ENCODE data around the gene POLD1. TPM values are rescaled to one million over a fixed set of nuclear protein-coding genes. Genes with fewer than 3 reads are reported as not detected.

The POLD1 gene
- total and polyA plus RNA-seq, 10 donors, result 26.5 to 66.6 (median 34.2) TPM

DNA sequence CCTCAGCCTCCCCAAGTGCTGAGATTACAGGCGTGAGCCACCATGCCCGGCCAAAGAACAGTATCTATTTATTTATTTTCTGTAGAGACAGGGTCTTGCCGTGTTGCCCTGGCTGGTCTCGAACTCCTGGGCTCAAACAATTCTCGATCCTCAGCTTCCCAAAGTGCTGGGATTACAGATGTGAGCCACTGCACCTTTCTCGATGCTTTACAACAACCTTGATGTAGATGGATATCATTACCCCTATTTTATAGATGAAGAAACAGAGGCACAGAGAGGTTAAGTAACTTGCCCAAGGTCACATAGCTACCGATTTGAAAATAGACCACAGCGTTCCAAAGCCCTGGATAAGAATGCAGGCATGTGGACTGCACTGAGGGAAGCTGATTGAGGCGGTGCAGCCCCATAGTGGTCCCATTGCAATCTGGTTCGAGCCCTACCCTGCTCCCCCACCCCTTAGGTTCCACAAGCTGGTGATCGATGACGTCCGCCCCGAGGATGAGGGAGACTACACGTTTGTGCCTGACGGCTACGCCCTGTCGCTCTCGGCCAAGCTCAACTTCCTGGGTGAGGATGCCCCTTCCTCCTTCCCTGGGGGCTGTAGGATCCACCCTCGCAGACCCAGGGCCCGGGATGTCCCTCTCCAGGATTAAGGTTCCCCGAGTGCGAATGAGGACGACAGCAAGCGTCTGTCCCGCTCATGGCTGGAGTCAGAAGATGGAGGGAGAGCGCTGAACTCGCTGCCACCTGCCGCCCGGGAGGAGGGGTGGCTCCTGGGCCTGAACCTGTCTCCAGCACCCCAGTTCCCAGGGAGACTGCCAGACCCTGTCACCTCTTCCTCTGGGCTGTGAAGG lies 66.4 kb downstream of the POLD1 start:
- no peaks in the 10 kb centered on the region for H3K36me3 ChIP-seq
- H3K4me3 ChIP-seq, result no peak overlapping the region
- no peak overlapping the region for H3K27ac ChIP-seq
- TF ChIP-seq POLR2A (IDR thresholded peaks at IDR 0.05), result no peak
- TF ChIP-seq, protein P1, sequence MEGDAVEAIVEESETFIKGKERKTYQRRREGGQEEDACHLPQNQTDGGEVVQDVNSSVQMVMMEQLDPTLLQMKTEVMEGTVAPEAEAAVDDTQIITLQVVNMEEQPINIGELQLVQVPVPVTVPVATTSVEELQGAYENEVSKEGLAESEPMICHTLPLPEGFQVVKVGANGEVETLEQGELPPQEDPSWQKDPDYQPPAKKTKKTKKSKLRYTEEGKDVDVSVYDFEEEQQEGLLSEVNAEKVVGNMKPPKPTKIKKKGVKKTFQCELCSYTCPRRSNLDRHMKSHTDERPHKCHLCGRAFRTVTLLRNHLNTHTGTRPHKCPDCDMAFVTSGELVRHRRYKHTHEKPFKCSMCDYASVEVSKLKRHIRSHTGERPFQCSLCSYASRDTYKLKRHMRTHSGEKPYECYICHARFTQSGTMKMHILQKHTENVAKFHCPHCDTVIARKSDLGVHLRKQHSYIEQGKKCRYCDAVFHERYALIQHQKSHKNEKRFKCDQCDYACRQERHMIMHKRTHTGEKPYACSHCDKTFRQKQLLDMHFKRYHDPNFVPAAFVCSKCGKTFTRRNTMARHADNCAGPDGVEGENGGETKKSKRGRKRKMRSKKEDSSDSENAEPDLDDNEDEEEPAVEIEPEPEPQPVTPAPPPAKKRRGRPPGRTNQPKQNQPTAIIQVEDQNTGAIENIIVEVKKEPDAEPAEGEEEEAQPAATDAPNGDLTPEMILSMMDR (IDR thresholded peaks at IDR 0.05 in 8 of 11, conservative IDR thresholded peaks at IDR 0.05 in 3 of 11), result no peak
- TF ChIP-seq POLR2AphosphoS5 (IDR thresholded peaks at IDR 0.05), result no peak
- peaks cover 0 to 6% (median 0%) of the 10 kb centered on the region in 7 donors for H3K27me3 ChIP-seq (replicated peaks in 1 of 7)
- no peaks in the 10 kb centered on the region for H3K4me1 ChIP-seq
- 59 to 73% (median 68%) methylated on average over 17 to 30 of the region's 30 CpGs for WGBS, 5 donors
- peaks cover 0 to 6% (median 0%) of the 10 kb centered on the region in 8 donors for H3K9me3 ChIP-seq
- DNase-seq, result no peak
- intact Hi-C loops (cut with DNase I; ENCODE audit: low total_unique reads), result no loop called here

DNA sequence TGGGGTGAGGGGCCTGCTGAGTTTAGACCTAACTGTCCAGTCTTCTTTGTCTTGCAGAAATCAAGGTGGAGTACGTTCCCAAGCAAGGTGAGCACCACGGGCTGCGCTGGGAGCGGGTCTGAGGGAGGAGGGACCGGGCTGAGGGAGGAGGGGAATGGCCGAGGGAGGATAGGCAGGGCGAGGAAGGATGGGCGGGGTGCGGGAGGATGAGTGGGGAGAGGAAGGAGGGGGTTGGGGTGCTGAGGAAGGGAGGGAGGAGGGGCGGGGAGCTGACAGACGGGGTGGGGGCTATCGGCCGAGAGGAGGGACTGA lies 67.0 kb downstream of the POLD1 start:
- peaks cover 0 to 6% (median 0%) of the 10 kb centered on the region in 8 donors for H3K9me3 ChIP-seq
- DNase-seq, result no peak

DNA sequence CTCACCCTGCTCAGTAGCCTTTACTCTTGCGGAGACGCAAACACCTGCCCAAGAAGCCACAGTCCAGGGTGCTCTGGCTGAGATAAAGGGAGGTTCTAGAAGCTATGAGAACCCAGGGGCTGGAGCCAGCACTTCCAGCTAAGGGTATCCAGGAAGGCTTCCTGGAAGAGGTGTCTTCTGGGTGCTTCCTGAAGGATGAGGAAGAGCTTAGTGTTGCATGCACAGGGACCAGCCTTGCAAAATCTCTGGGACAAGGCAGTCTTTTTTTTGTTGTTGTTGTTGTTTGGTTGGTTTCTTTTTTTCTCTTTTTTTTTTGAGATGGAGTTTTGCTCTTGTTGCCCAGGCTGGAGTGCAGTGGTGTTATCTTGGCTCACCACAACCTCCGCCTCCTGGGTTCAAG lies 69.1 kb downstream of the POLD1 start:
- peaks cover 0 to 21% (median 3%) of the 10 kb centered on the region in 7 donors for H3K27me3 ChIP-seq (replicated peaks in 1 of 7)
- TF ChIP-seq, protein P1 (IDR thresholded peaks at IDR 0.05 in 8 of 11, conservative IDR thresholded peaks at IDR 0.05 in 3 of 11), result no peak
- no peak for TF ChIP-seq POLR2A (IDR thresholded peaks at IDR 0.05)
- no peak for TF ChIP-seq POLR2AphosphoS5 (IDR thresholded peaks at IDR 0.05)
- peaks cover 0 to 1% (median 0%) of the 10 kb centered on the region in 8 donors for H3K9me3 ChIP-seq
- H3K36me3 ChIP-seq, result no peaks in the 10 kb centered on the region
- no peak overlapping the region for H3K4me3 ChIP-seq
- no peak overlapping the region for H3K27ac ChIP-seq
- no peak for DNase-seq
- intact Hi-C loops (cut with DNase I; ENCODE audit: low total_unique reads), result no loop called here
- 95 to 100% (median 99%) methylated on average over 3 of the region's 3 CpGs for WGBS, 5 donors
- H3K4me1 ChIP-seq, result no peaks in the 10 kb centered on the region

More for the DNA sequence above, 67.0 kb downstream of the POLD1 start:
- Histone ChIP-seq H3K4me3 (no peak overlapping the region), H3K27me3 (replicated peaks in 1 of 7) (peaks cover 0 to 6% (median 0%) of the 10 kb centered on the region in 7 donors), H3K36me3 (no peaks in the 10 kb centered on the region), H3K4me1 (no peaks in the 10 kb centered on the region), H3K27ac (no peak overlapping the region)
- TF ChIP-seq POLR2A (IDR thresholded peaks at IDR 0.05), result no peak
- TF ChIP-seq POLR2AphosphoS5 (IDR thresholded peaks at IDR 0.05), result no peak
- TF ChIP-seq, protein P1 (IDR thresholded peaks at IDR 0.05 in 8 of 11, conservative IDR thresholded peaks at IDR 0.05 in 3 of 11), result no peak
- intact Hi-C loops (cut with DNase I; ENCODE audit: low total_unique reads), result no loop called here
- 36 to 62% (median 44%) methylated on average over 11 to 13 of the region's 13 CpGs for WGBS, 5 donors

DNA sequence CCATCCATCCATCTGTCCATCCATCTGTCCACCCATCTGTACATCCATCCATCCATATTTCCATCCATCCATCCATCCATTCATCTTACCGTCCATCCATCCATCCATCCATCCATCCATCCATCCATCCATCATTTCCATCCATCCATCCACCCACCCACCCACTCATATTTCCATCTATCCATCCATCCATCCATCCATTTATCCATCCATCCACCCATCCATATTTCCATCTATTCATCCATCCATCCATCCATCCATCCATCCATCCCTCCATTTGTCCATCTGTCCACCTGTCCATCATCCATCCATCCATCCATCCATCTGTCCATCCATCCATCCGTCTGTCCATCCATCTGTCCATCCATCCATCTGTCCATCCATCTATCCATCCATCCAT lies 71.8 kb downstream of the POLD1 start:
- Histone ChIP-seq H3K4me1 (peaks cover 0 to 15% (median 11%) of the 10 kb centered on the region in 6 donors), H3K9me3 (no peaks in the 10 kb centered on the region), H3K36me3 (no peaks in the 10 kb centered on the region), H3K27me3 (replicated peaks in 1 of 7) (peaks cover 0 to 42% (median 12%) of the 10 kb centered on the region in 7 donors), H3K27ac (no peak overlapping the region), H3K4me3 (no peak overlapping the region)
- DNase-seq, result no peak
- 71 to 96% (median 81%) methylated on average over 2 of the region's 2 CpGs for WGBS, 5 donors
- TF ChIP-seq POLR2A (IDR thresholded peaks at IDR 0.05) (no peak), POLR2AphosphoS5 (IDR thresholded peaks at IDR 0.05) (no peak)
- TF ChIP-seq, protein P1 (IDR thresholded peaks at IDR 0.05 in 8 of 11, conservative IDR thresholded peaks at IDR 0.05 in 3 of 11), result peak in 1 of 11 experiments; percentile 4
- intact Hi-C loops (cut with DNase I; ENCODE audit: low total_unique reads), result no loop called here
